GM23248 (cell line): ENCODE results near the gene NKG7. TPM values are rescaled to one million over a fixed set of nuclear protein-coding genes. Genes with fewer than 3 reads are reported as not detected.

ENCODE experiments used
- DNase-seq: peaks from one replicate; pipeline ENCODE4 v3.0.0-alpha.2; 2015
- H2AFZ ChIP-seq: fragments of 200-600 bp; sonication (generic); 2 replicates; pipeline ENCODE4 v1.6.1; 2016; ENCODE audit warnings: antibody characterized with exemption
- H3F3A ChIP-seq: fragments of 200-600 bp; sonication (generic); 2 replicates; pipeline ENCODE4 v1.6.1; 2016; ENCODE audit warnings: mild to moderate bottlenecking, antibody characterized with exemption, mixed run types; ENCODE audit not compliant: insufficient read depth
- H3K27ac ChIP-seq: fragments of 200-600 bp; sonication (generic); 2 replicates; pipeline ENCODE4 v1.5.1; 2016; ENCODE audit warnings: mild to moderate bottlenecking
- H3K27me3 ChIP-seq: fragments of 200-600 bp; sonication (generic); replicated peaks from 2 replicates; pipeline ENCODE4 v1.6.1; 2016; ENCODE audit warnings: mild to moderate bottlenecking; ENCODE audit not compliant: insufficient read depth
- H3K36me3 ChIP-seq: fragments of 200-600 bp; sonication (generic); 2 replicates; pipeline ENCODE4 v1.6.1; 2016; ENCODE audit warnings: low read depth, mild to moderate bottlenecking
- H3K4me1 ChIP-seq: fragments of 200-600 bp; sonication (generic); 2 replicates; pipeline ENCODE4 v1.6.1; 2016; ENCODE audit warnings: mild to moderate bottlenecking; ENCODE audit not compliant: insufficient read depth
- H3K4me2 ChIP-seq: fragments of 200-600 bp; sonication (generic); one replicate; pipeline ENCODE4 v1.6.1; 2016; ENCODE audit warnings: mild to moderate bottlenecking; ENCODE audit not compliant: unreplicated experiment
- H3K4me3 ChIP-seq: fragments of 200-600 bp; sonication (generic); 2 replicates; pipeline ENCODE4 v1.5.1; 2016; ENCODE audit warnings: mild to moderate bottlenecking
- H3K79me2 ChIP-seq: fragments of 200-600 bp; sonication (generic); 2 replicates; pipeline ENCODE4 v1.6.1; 2016; ENCODE audit warnings: mild to moderate bottlenecking; ENCODE audit not compliant: insufficient read depth
- H3K9ac ChIP-seq: fragments of 200-600 bp; sonication (generic); 2 replicates; pipeline ENCODE4 v1.6.1; 2016; ENCODE audit warnings: mild to moderate bottlenecking
- H3K9me2 ChIP-seq: fragments of 200-600 bp; sonication (generic); 2 replicates; pipeline ENCODE4 v1.6.1; 2016; ENCODE audit warnings: mixed run types, mild to moderate bottlenecking, moderate library complexity; ENCODE audit not compliant: insufficient read depth
- H3K9me3 ChIP-seq: fragments of 200-600 bp; sonication (generic); one replicate; pipeline ENCODE4 v1.6.1; 2017; ENCODE audit warnings: low read depth
- H4K20me1 ChIP-seq: fragments of 200-600 bp; sonication (generic); 2 replicates; pipeline ENCODE4 v1.6.0; 2016; ENCODE audit not compliant: insufficient read depth
- EZH2 ChIP-seq: fragments of 200-600 bp; sonication (generic); IDR thresholded peaks from 2 replicates; pipeline ENCODE4 v1.6.1; 2018; ENCODE audit warnings: antibody characterized with exemption, mild to moderate bottlenecking; ENCODE audit not compliant: insufficient read depth, poor library complexity, severe bottlenecking
- EZH2phosphoT487 ChIP-seq: fragments of 200-600 bp; sonication (generic); IDR thresholded peaks from 2 replicates; pipeline ENCODE4 v1.6.1; 2018; ENCODE audit warnings: antibody characterized with exemption, moderate library complexity, mild to moderate bottlenecking, low read depth; ENCODE audit not compliant: insufficient read depth
- WGBS, 2 experiments: methylation state at CpG; one replicate each; pipeline ENCODE4 v1.1.6; 2015 to 2017; ENCODE audit warnings: low lambda C conversion rate in 2 of 2, low coverage in 1 of 2; ENCODE audit errors: missing lambda C conversion rate in 2 of 2; 5-methylcytosine and 5-hydroxymethylcytosine counted together
- in situ Hi-C: fragments of 300-500 bp; cut with MboI; formaldehyde crosslinking; loops from 2 replicates; pipeline ENCODE4 v1.15.0; 2020
- polyA plus RNA-seq: library from polyadenylated mRNA; unstranded; fragments of >200 nt; fragmentation: Nextera tagmentation; extraction: Ambion mirVana; gene quantifications from 2 replicates; pipeline ENCODE4 v1.2.1, GENCODE V29; 2016
- total RNA-seq: library from RNA; depleted of rRNA; stranded (reverse); fragments of >200 nt; shearing (Covaris generic); gene quantifications from 2 replicates; pipeline ENCODE4 v1.2.3, GENCODE V29; 2014

Gene NKG7
- total and polyA plus RNA-seq, 2 experiments from 2014 or later, result not detected

DNA sequence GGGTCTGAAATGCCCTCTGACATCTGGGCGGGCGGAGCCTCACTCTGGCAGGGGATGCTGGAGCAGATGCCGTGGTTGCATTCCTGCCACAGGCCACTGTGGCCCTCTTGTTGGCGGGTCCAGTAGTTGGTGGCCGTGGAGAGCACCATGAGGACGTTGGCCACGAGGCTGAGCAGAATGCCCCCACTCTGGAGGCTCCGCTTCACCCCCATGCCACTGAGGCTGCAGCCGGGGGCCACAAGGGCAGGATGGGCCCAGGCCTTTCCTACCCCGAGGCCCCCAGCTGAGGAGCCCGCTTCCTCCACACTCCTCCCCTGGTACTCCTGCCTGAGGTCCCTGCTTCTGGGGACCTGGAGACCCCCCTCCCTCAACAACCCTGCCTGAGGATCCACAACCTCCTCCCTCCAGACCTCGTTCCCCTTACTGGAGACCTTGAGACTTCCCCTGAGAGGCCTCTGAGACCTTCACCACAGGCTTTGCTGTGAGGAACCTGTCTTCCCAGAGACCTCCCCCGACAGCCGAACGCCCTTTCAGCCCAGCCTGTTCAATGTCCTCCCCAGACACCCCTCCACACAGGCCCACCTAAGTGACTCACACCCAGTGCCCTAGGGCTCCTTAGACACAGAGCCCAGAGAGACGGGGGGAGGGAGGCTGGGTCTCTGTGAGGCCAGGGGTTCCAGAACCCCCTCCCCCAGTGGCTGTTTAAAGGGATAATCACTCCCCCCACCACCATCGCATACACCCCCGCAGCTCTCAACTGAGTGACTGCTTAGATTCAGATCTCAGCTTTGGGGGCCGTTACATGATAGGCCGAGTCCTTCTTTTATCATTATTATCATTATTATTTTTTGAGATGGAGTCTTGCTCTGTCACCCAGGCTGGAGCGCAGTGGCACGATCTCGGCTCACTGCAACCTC is 3.8 kb downstream of the NKG7 start, which contains the start of gene CLDND2:
Gene CLDND2, minus strand, starts transcription at position 638 of the 917 bp plus-strand sequence. Its CDS starts 426 bp downstream, at position 212.
- Histone ChIP-seq H2AFZ (peak within 1 kb of the TSS; percentile 87), H3K79me2 (peaks cover 25% of the 10 kb centered on the region), H3K27me3 (no peaks in the 10 kb centered on the region), H4K20me1 (no peaks in the 10 kb centered on the region), H3K27ac (peak within 1 kb of the TSS; percentile 69), H3K9me3 (no peaks in the 10 kb centered on the region), H3K9ac (peak within 1 kb of the TSS; percentile 95), H3K4me1 (0 out of 2 replicates have a peak, but pooled peaks cover 10% of the 10 kb centered on the region), H3K4me3 (peak within 1 kb of the TSS; percentile 77), H3F3A (no peaks in the 10 kb centered on the region), H3K36me3 (no peaks in the 10 kb centered on the region), H3K9me2 (no peaks in the 10 kb centered on the region), H3K4me2 (peak within 1 kb of the TSS; percentile 71)
- in situ Hi-C loops, result no loop called here
- DNase-seq, result no peak
- WGBS, 2 experiments, result 60% methylated on average over 23 of the region's 23 CpGs
- TF ChIP-seq EZH2phosphoT487 (no peak), EZH2 (no peak)

DNA sequence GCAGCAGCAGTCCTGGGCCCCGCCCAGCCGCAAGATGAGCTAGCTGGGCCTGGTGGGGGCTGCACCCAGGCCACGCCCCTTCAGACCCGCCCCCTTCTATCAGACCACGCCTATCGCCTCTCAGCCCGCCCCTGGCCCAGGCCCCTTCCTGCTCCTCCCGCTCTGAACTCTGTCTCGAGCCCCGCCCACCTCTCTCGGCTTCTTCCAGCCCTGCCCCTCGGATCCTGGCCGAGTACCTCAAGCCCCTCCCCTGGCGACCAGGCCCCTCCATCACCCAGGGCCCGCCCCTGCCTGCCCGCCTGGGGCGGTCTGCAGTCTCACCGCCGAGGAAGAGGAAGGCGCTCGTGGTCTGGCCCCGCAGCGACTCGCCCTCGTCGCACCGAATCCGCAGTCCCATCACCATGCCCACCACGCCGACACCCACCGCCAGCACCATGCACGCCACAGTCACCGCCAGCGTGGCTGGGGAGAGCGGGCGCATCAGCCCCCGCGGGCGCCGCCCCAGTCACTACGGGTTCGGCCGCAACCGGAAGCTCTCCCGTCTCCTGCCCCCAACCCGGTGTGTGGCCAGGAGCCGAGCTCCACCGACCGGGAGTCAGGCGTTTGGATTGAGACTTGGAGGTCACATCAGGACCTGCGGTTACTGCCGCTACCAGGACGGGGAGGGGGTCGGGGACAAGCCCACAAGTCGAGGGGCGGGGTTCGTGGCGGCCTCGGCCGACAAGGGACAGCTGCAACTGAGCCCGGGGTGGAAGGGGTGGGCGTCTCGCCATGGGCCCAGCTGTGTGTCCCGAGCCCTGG is 4.7 kb downstream of the NKG7 start:
- H3K79me2 ChIP-seq, result peaks cover 33% of the 10 kb centered on the region
- H2AFZ ChIP-seq, result peak overlapping the region; percentile 91
- peak overlapping the region; percentile 87 for H3K27ac ChIP-seq
- peak overlapping the region; percentile 95 for H3K9ac ChIP-seq
- H3K4me1 ChIP-seq, result peaks cover 14% of the 10 kb centered on the region; the same call in 1 of the 2 replicates
- no peaks in the 10 kb centered on the region for H3K9me2 ChIP-seq
- no peak for TF ChIP-seq EZH2phosphoT487
- TF ChIP-seq EZH2, result no peak
- peak overlapping the region; percentile 91 for H3K4me2 ChIP-seq
- H3F3A ChIP-seq, result no peaks in the 10 kb centered on the region
- H4K20me1 ChIP-seq, result no peaks in the 10 kb centered on the region
- peak; percentile 99 for DNase-seq
- peak overlapping the region; percentile 77 for H3K4me3 ChIP-seq
- 1% methylated on average over 62 to 63 of the region's 64 CpGs for WGBS, 2 experiments
- no peaks in the 10 kb centered on the region for H3K36me3 ChIP-seq
- no peaks in the 10 kb centered on the region for H3K9me3 ChIP-seq
- no peaks in the 10 kb centered on the region for H3K27me3 ChIP-seq
- in situ Hi-C loops, result no loop called here

DNA sequence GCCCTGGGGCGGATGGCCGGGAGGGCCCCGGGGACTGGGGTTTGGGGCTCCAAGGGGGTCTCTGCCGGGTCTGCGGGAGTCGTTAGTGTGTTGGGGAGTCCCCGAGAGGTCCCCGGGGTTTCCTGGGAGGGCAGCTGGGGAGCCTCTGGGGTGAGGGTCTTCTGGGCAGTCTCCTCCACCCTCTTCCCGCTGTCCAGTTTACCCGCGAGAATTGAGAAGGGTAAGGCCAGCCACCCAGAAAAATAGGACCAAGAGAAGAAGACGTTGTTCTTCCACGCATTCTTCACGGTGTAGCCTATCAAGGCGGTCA is 5.2 kb downstream of the NKG7 start:
- Histone ChIP-seq H4K20me1 (no peaks in the 10 kb centered on the region), H3K9me3 (no peaks in the 10 kb centered on the region), H3K27me3 (no peaks in the 10 kb centered on the region), H2AFZ (peak overlapping the region; percentile 91), H3K4me1 (peaks cover 14% of the 10 kb centered on the region; the same call in 1 of the 2 replicates), H3K9ac (peak overlapping the region; percentile 95), H3K27ac (peak overlapping the region; percentile 87), H3K79me2 (peaks cover 39% of the 10 kb centered on the region), H3K9me2 (no peaks in the 10 kb centered on the region), H3K4me3 (peak overlapping the region; percentile 77), H3F3A (no peaks in the 10 kb centered on the region), H3K4me2 (peak overlapping the region; percentile 91), H3K36me3 (no peaks in the 10 kb centered on the region)
- TF ChIP-seq EZH2phosphoT487 (no peak), EZH2 (no peak)
- 0 to 1% methylated on average over 10 to 15 of the region's 15 CpGs for WGBS, 2 experiments
- DNase-seq, result no peak
- in situ Hi-C loops, result no loop called here
